Measurements from ENCODE around the gene ATP5F1E.
"Not testable (repeated sequence)": the region's sequence is repeated elsewhere in the genome, so short reads cannot be mapped to it uniquely, and the experiment has no call there.

The ATP5F1E gene

DNA sequence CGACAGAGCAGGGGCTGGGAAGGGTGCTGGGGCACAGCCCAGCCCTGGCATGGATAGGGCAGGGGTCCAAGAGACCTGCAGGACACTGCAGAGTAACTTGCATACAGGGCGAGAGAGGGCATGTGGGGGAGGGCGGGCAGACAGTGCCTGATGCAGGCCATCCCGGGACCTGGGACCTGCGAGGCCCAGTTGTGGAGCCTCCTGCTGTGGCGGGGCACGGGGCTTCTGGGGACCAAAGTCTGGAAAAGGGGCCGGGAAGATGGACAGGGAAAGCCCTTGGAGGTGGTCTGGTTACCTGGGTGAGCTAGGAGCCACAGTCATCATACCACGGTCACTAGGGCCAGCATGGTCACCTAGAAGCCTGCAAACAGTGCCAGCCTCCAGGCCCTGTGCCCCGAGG, 13.3 kb downstream of the ATP5F1E start:
- Histone ChIP-seq H3K4me1 (ENCODE audit: control insufficient read depth, insufficient read depth, low read length) (peaks cover 9% of the 10 kb centered on the region), H3K4me3 (ENCODE audit: low read length) (no peak overlapping the region), H3K9me3 (ENCODE audit: control insufficient read depth, low read length) (no peaks in the 10 kb centered on the region), H3K9ac (ENCODE audit: low read length) (no peak overlapping the region), H3K27me3 (replicated peaks; ENCODE audit: control insufficient read depth, insufficient read depth, low read length) (no peaks in the 10 kb centered on the region), H3K36me3 (ENCODE audit: control insufficient read depth, insufficient read depth, low read length, severe bottlenecking) (peaks cover 19% of the 10 kb centered on the region)
- DNase-seq (ENCODE audit: low read depth): no peak

DNA sequence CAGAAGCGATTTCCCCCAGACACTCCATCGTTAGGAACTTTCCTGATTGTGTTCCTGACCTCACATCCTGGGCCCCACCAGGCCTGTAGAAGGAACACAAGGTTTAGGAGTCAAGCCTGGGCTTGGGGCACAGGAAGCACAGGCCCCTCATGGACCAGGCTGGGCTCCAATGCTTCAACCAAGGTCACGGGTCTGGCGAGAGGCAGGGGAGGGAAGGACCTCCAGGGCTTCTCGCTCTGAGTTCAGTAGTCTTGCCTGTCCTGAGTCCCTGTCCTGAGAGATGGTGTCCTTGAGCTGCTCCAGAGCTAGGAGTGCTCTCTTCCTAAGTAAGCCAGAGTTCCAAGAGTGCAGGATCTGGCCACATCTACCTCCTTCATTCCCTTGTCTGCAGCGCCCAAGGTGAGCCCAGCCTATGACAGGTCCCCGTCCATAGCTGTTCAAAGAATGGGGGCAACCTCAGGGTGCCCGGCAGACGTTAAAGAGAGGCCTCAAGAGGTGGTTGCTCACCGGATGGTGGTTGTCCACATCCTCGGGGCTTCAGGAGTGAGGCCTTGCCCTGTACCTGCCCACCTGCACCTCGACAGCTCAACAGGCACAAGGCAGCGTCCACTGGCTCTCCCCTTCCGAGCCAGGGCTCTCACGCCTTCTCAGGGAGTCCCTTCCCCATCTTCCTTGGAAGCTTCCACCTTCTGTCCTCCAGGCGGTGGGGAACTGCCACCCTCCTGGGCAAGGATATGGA, 14.5 kb downstream of the ATP5F1E start:
- no peaks in the 10 kb centered on the region for H3K27me3 ChIP-seq (replicated peaks; ENCODE audit: control insufficient read depth, insufficient read depth, low read length)
- H3K4me3 ChIP-seq (ENCODE audit: low read length): no peak overlapping the region
- H3K9ac ChIP-seq (ENCODE audit: low read length): no peak overlapping the region
- DNase-seq (ENCODE audit: low read depth): no peak
- peaks cover 7% of the 10 kb centered on the region for H3K36me3 ChIP-seq (ENCODE audit: control insufficient read depth, insufficient read depth, low read length, severe bottlenecking)
- H3K9me3 ChIP-seq (ENCODE audit: control insufficient read depth, low read length): no peaks in the 10 kb centered on the region
- H3K4me1 ChIP-seq (ENCODE audit: control insufficient read depth, insufficient read depth, low read length): peaks cover 9% of the 10 kb centered on the region

DNA sequence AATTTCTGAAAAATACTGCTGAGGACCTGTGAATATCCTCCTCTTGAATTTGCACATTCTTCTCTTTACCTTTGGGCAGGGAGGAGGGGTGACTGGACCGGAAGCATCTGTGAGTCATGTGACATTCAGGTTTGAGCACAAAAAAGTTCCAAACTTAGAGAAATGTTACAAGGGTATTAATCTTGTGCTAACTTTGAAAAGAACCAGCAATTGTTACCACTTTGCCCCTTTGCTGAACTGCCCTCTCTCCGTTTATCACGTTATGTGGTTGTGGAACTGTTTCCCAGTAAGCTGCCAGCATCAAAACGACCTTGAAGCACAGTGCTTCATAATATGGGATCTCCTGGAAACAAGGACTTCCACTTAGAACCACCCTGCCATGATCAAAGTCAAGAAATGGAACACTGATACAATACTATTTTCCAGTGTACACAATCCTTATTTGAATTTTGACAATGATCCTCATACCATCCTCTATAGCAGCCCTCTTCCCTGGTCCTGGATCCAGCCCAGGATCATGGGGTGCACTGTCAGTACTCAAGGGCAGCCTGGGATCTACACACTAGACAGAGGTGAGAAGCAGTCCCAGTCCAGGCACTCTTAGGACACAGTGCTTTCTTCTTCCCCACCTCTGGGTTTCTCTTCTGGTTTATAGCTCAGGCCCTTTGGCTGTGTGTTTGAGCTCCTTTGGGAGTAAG, 15.2 kb downstream of the ATP5F1E start:
- Histone ChIP-seq H3K4me3 (ENCODE audit: low read length) (no peak overlapping the region), H3K9ac (ENCODE audit: low read length) (no peak overlapping the region), H3K36me3 (ENCODE audit: control insufficient read depth, insufficient read depth, low read length, severe bottlenecking) (peaks cover under 1% of the 10 kb centered on the region), H3K4me1 (ENCODE audit: control insufficient read depth, insufficient read depth, low read length) (peaks cover 9% of the 10 kb centered on the region), H3K9me3 (ENCODE audit: control insufficient read depth, low read length) (no peaks in the 10 kb centered on the region), H3K27me3 (replicated peaks; ENCODE audit: control insufficient read depth, insufficient read depth, low read length) (no peaks in the 10 kb centered on the region)
- no peak for DNase-seq (ENCODE audit: low read depth)

DNA sequence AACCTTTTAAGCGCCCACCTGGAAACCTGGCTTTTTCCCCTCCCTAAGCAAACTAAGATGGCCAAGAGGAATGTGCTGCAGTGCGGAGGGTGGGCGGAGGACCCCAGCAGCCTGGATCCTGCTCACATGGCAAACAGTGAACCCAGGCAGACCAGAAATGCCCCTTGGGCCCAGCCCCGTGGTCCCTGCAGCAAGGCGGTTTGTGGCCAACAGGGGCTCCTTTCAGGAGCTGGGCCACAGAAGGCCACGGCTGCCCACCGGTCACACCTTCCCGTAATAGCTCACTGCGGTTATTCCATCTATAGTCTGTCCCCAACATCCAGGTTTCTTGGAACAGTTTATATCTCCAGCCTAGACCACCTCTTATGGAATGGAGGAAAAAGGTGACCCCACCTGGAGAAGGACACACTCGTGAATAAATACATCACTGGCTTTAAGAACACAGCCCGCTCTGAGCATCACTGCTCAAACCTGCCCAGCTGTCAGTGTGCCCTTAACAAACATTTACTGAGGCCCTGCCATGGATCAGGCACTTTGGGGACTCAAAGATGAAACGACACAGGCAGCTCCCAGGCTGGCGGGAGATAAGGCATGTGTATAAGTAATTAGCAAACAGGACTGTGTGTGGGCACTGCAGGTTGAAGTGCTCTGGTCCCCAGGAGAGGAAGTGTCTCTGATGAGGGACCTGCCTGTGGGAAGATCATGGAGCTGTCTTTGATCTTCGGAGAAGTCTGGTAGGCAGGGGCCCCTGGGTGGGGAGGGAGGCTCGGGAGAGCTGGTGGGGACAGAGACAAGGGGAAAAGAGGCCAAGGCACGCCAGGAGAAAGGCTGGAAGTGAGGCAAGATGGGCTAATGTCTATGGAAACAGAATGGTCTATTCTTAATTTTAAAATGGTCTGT, 16.1 kb downstream of the ATP5F1E start:
- Histone ChIP-seq H3K9me3 (ENCODE audit: control insufficient read depth, low read length) (no peaks in the 10 kb centered on the region), H3K4me3 (ENCODE audit: low read length) (no peak overlapping the region), H3K4me1 (ENCODE audit: control insufficient read depth, insufficient read depth, low read length) (peaks cover 9% of the 10 kb centered on the region), H3K36me3 (ENCODE audit: control insufficient read depth, insufficient read depth, low read length, severe bottlenecking) (no peaks in the 10 kb centered on the region), H3K9ac (ENCODE audit: low read length) (no peak overlapping the region), H3K27me3 (replicated peaks; ENCODE audit: control insufficient read depth, insufficient read depth, low read length) (no peaks in the 10 kb centered on the region)
- DNase-seq (ENCODE audit: low read depth): no peak

DNA sequence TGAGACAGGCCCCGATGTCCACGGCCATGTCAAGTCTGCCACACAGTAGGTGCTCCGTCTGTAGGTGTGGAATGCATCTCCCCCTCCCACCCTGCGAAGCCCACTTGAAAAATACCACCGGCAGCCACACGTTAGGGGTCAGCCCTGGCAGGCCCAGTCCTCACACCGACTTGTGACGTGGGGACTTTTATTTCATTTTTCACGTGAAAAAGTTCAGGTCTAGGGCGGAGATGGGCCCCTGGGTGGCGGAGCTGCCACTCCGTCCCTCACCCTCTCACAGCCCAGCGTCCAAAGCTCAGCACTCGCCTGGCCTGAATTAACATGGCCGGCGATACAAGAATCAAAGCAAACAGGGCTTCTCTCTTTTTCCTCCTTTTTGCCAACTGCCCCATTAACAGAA, 16.7 kb downstream of the ATP5F1E start:
- H3K4me3 ChIP-seq (ENCODE audit: low read length): no peak overlapping the region
- no peaks in the 10 kb centered on the region for H3K27me3 ChIP-seq (replicated peaks; ENCODE audit: control insufficient read depth, insufficient read depth, low read length)
- H3K9ac ChIP-seq (ENCODE audit: low read length): no peak overlapping the region
- DNase-seq (ENCODE audit: low read depth): no peak
- peaks cover 4% of the 10 kb centered on the region for H3K4me1 ChIP-seq (ENCODE audit: control insufficient read depth, insufficient read depth, low read length)
- no peaks in the 10 kb centered on the region for H3K36me3 ChIP-seq (ENCODE audit: control insufficient read depth, insufficient read depth, low read length, severe bottlenecking)
- no peaks in the 10 kb centered on the region for H3K9me3 ChIP-seq (ENCODE audit: control insufficient read depth, low read length)

DNA sequence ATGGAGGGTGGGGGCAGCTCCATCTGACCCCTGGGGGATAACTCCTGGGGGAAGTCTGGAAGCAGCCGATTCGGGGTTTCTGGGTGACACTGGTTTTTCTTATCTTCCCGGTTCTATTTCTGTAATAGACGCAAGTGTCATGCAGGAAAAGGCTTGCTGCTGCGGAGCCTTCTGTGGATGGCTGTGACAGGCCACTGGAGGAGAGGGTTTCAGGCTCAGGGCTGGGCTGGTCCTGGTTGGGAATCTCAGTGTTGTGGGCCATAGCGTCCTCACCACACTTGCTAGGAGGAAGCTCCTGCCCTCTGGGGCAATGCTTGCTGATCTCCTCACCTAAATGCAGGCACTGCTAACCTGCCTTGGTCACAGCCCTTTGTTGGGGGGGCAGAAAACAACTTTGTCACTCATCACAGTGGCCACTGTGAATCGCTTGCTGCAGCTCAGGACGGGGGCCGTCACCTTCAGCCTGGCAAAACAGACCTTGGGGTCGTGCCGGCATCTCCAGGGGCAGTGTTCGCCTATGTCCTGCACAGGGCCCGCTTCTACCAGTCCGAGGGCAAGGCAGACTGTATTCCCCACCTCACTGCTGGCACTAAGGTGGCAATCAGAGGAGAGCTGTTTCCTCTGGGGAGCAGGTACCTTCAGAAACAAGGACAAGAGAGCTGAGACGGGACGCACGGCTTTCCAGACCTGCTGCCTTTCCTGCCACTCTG, 17.3 kb downstream of the ATP5F1E start:
- no peaks in the 10 kb centered on the region for H3K36me3 ChIP-seq (ENCODE audit: control insufficient read depth, insufficient read depth, low read length, severe bottlenecking)
- H3K27me3 ChIP-seq (replicated peaks; ENCODE audit: control insufficient read depth, insufficient read depth, low read length): no peaks in the 10 kb centered on the region
- no peaks in the 10 kb centered on the region for H3K9me3 ChIP-seq (ENCODE audit: control insufficient read depth, low read length)
- H3K9ac ChIP-seq (ENCODE audit: low read length): no peak overlapping the region
- H3K4me3 ChIP-seq (ENCODE audit: low read length): no peak overlapping the region
- no peak for DNase-seq (ENCODE audit: low read depth)
- peaks cover 4% of the 10 kb centered on the region for H3K4me1 ChIP-seq (ENCODE audit: control insufficient read depth, insufficient read depth, low read length)

DNA sequence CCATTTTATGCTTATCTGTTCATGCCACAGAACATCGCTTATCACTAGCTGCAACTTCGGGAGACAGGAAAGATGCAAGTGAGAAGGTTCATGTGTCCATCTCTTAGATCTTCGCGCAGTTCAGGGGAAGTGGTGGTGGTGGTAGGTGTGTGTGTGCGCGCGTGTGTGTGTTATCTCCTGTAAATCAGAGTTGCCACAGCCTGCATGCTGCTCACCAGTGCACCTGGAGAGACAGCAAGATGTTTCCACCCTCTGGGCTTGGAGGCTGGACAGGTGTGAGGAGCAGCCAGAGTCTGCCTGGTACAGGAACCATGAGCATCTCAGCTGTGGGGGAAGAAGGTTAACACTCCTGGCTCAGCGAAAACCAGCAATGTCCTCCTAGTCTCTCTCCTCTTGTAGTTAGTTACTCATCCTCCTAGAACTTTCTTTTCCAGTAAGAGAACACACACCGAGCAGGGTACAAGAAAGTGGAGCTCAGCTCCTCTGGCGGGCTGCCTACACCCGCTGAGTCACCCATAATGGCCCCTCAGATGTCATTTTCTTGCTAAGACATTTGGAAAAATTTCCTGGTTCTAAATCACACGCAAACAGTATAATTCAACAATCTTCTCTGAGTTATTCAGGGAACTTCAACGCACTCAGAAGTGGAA, 18.1 kb downstream of the ATP5F1E start:
- peak; percentile 65 for DNase-seq (ENCODE audit: low read depth)
- Histone ChIP-seq H3K27me3 (replicated peaks; ENCODE audit: control insufficient read depth, insufficient read depth, low read length) (no peaks in the 10 kb centered on the region), H3K9me3 (ENCODE audit: control insufficient read depth, low read length) (no peaks in the 10 kb centered on the region), H3K4me1 (ENCODE audit: control insufficient read depth, insufficient read depth, low read length) (peaks cover 4% of the 10 kb centered on the region), H3K36me3 (ENCODE audit: control insufficient read depth, insufficient read depth, low read length, severe bottlenecking) (no peaks in the 10 kb centered on the region), H3K9ac (ENCODE audit: low read length) (no peak overlapping the region), H3K4me3 (ENCODE audit: low read length) (no peak overlapping the region)

DNA sequence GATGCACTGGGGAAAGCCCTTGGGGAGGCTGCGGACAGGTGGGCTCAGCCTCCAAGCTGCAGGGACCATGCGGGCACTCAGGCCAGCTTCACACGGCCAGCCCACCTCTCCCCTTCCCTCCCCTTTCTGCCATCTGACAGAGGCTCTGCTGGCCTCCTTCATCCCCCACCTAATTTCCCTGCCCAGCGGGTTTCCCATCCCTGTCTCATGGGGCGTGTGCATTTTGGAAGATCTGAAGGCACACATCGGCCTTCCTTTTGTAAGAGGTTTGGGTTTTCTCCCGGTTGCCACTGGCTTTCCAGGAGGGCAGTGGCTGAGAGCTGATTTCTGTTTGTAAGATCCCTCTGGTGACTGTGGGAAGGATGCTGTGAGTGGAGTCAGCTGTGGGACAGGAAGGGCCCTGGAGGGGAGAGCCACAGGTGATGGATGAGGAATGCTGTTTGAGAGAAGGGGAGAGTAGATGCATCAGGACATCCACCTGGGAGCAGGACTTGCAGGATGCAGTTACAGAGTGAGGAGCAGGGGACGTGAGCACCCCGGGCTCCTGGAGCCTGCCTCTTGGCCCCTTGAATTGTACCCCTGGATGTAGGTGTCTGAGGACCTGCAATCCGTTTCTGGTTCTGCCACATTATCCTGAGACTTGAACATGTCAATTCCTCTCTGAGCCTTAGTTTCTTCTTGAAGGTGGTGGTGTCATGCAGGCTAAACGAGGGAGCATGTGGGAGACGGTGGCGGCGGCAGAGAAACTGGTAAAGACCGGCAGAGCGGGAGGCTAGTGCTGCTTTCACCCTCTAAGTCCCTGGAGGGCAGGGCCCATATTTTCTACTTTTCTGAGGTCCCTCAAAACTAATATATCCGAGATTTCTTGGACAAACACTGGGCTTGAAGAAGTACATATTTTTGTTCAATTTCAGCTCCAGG, 18.8 kb downstream of the ATP5F1E start:
- Histone ChIP-seq H3K9me3 (ENCODE audit: control insufficient read depth, low read length) (no peaks in the 10 kb centered on the region), H3K4me1 (ENCODE audit: control insufficient read depth, insufficient read depth, low read length) (peaks cover 4% of the 10 kb centered on the region), H3K9ac (ENCODE audit: low read length) (no peak overlapping the region), H3K4me3 (ENCODE audit: low read length) (no peak overlapping the region), H3K27me3 (replicated peaks; ENCODE audit: control insufficient read depth, insufficient read depth, low read length) (no peaks in the 10 kb centered on the region), H3K36me3 (ENCODE audit: control insufficient read depth, insufficient read depth, low read length, severe bottlenecking) (no peaks in the 10 kb centered on the region)
- DNase-seq (ENCODE audit: low read depth): no peak

DNA sequence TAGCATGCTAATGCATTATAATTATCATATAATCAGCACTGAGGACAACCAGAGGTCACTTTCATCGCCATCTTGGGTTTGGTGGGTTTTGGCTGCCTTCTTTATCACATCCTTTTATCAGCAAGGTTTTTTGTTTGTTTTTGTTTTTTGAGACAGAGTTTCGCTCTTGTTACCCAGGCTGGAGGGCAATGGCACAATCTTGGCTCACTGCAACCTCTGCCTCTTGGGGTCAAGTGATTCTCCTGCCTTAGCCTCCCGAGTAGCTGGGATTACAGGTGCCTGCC, 20.3 kb downstream of the ATP5F1E start:
- not testable (repeated sequence) for H3K27me3 ChIP-seq (replicated peaks; ENCODE audit: control insufficient read depth, insufficient read depth, low read length); H3K9ac ChIP-seq (ENCODE audit: low read length); DNase-seq (ENCODE audit: low read depth); H3K9me3 ChIP-seq (ENCODE audit: control insufficient read depth, low read length); H3K4me3 ChIP-seq (ENCODE audit: low read length); H3K4me1 ChIP-seq (ENCODE audit: control insufficient read depth, insufficient read depth, low read length); H3K36me3 ChIP-seq (ENCODE audit: control insufficient read depth, insufficient read depth, low read length, severe bottlenecking)

Measured in adipocyte (in vitro differentiated cells).